ENCODE data around the gene FXR2.

FXR2 gene

DNA sequence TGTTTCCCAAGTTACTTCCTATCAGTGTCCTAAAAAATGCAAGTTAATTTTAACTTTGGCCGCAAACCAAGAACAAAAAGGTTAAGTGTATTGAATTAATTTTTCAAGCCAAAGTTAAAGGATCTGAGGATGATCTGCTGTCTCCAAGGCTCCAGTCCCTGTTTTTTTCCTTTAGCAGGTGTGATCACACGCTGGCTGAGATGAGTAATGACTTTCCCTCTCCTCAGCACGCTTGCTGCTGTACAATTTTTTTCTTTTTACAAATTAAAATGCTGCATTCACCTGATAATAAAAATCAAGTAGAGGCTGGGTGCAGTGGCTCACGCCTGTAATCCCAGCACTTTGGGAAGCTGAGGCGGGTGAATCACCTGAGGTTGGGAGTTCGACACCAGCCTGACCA, 69.8 kb downstream of the FXR2 start:
- DNase-seq = no peak
